H1 (cell line): ENCODE data around the gene OR2T11. TPM values are rescaled to one million over a fixed set of nuclear protein-coding genes. Genes with fewer than 3 reads are reported as not detected.
"Not testable (repeated sequence)": the region's sequence is repeated elsewhere in the genome, so short reads cannot be mapped to it uniquely, and the experiment has no call there.

Source experiments
- CTCF ChIA-PET: fragments of 300-600 bp; sonication (Branson Sonifier 250); formaldehyde crosslinking; loops from one replicate; lab custom pipeline; 2021; ENCODE audit not compliant: partially characterized antibody; lab: Charles Lee
- POLR2A ChIA-PET: fragments of 300-600 bp; sonication (Branson Sonifier 250); formaldehyde crosslinking; loops from one replicate; lab custom pipeline; 2021; ENCODE audit warnings: inconsistent platforms; ENCODE audit not compliant: partially characterized antibody; lab: Charles Lee
- DNase-seq, 2 experiments: peaks; one replicate each; pipeline versions ENCODE4 v3.0.0 to v3.0.0-alpha.2; 2010 to 2022; ENCODE audit warnings: low spot score in 2 of 2, low read depth in 1 of 2, mixed read lengths in 1 of 2
- FAIRE-seq: peaks from 2 replicates; lab custom pipeline; 2011; peaks lifted over from hg19 to GRCh38; lab: Jason Lieb, UNC
- H2AFZ ChIP-seq: 2 replicates; pipeline ENCODE4 v1.8.1; 2012; ENCODE audit warnings: low read length, inconsistent platforms
- H2AK5ac ChIP-seq: 2 replicates; pipeline ENCODE4 v1.6.1; 2013; ENCODE audit warnings: low read depth, low read length
- H2BK120ac ChIP-seq: replicated peaks from 2 replicates; pipeline ENCODE3; 2013; ENCODE audit warnings: low read depth, low read length, inconsistent platforms
- H2BK12ac ChIP-seq: 2 replicates; pipeline ENCODE4 v1.6.1; 2013; ENCODE audit warnings: low read depth, low read length
- H2BK15ac ChIP-seq: 2 replicates; pipeline ENCODE4 v1.6.1; 2013; ENCODE audit warnings: low read length
- H2BK20ac ChIP-seq: 2 replicates; pipeline ENCODE4 v1.6.1; 2013; ENCODE audit warnings: low read length
- H2BK5ac ChIP-seq: 2 replicates; pipeline ENCODE4 v1.6.1; 2013; ENCODE audit warnings: low read depth, low read length
- H3K14ac ChIP-seq: 2 replicates; pipeline ENCODE4 v1.6.1; 2013; ENCODE audit warnings: inconsistent platforms; ENCODE audit not compliant: insufficient read length
- H3K18ac ChIP-seq: 2 replicates; pipeline ENCODE4 v1.6.1; 2013; ENCODE audit warnings: low read length; ENCODE audit errors: extremely low read depth
- H3K23ac ChIP-seq: 2 replicates; pipeline ENCODE4 v1.6.1; 2013; ENCODE audit warnings: inconsistent platforms; ENCODE audit not compliant: insufficient read length
- H3K23me2 ChIP-seq: 2 replicates; pipeline ENCODE4 v1.6.1; 2013; ENCODE audit warnings: low read depth, low read length
- H3K27ac ChIP-seq: 2 replicates; pipeline ENCODE4 v1.6.1; 2011; ENCODE audit warnings: low read depth, low read length, inconsistent platforms
- H3K27me3 ChIP-seq, 4 experiments: replicated peaks in 1 of 4; 1 replicate in 1 of 4; 2 replicates in 3 of 4; pipeline versions ENCODE4 v1.6.1 to v1.8.1; 2011 to 2013; ENCODE audit warnings: low read length in 3 of 4, mild to moderate bottlenecking in 3 of 4, inconsistent platforms in 2 of 4, mixed read lengths in 2 of 4, moderate library complexity in 1 of 4; ENCODE audit not compliant: control insufficient read depth in 3 of 4, insufficient read depth in 3 of 4; ENCODE audit errors: extremely low read depth in 1 of 4
- H3K36me3 ChIP-seq, 4 experiments: 2 replicates each; pipeline versions ENCODE4 v1.6.1 to v1.8.1; 2011 to 2013; ENCODE audit warnings: mild to moderate bottlenecking in 4 of 4, low read length in 3 of 4, moderate library complexity in 2 of 4, control low read depth in 1 of 4, inconsistent platforms in 1 of 4; ENCODE audit not compliant: insufficient read depth in 4 of 4, control insufficient read depth in 2 of 4
- H3K4ac ChIP-seq: replicated peaks from 2 replicates; pipeline ENCODE3; 2013; ENCODE audit warnings: low read length, low read depth, mixed read lengths, inconsistent platforms; ENCODE audit not compliant: insufficient read length
- H3K4me1 ChIP-seq, 4 experiments: replicated peaks in 1 of 4; 1 replicate in 1 of 4; 2 replicates in 3 of 4; pipeline versions ENCODE4 v1.6.1 to v1.8.1; 2011 to 2013; ENCODE audit warnings: low read length in 3 of 4, inconsistent platforms in 2 of 4, mixed read lengths in 1 of 4; ENCODE audit not compliant: insufficient read depth in 4 of 4, control insufficient read depth in 3 of 4
- H3K4me2 ChIP-seq, 2 experiments: 2 replicates each; pipeline versions ENCODE4 v1.6.1 to v1.8.1; 2011 to 2013; ENCODE audit warnings: low read depth in 2 of 2, low read length in 2 of 2, control low read depth in 1 of 2, inconsistent platforms in 1 of 2, mild to moderate bottlenecking in 1 of 2; ENCODE audit not compliant: insufficient read depth in 1 of 2
- H3K4me3 ChIP-seq, 4 experiments: fragments of 200-600, 300-600 bp in 1 of 4; sonication (generic), shearing (Covaris generic), sonication (Bioruptor Twin) in 1 of 4; 2 replicates each; pipeline versions ENCODE4 v1.5.1 to v1.8.1; 2011 to 2016; ENCODE audit warnings: low read length in 4 of 4, low read depth in 3 of 4, control low read depth in 2 of 4, inconsistent platforms in 2 of 4, mild to moderate bottlenecking in 2 of 4, mixed read lengths in 1 of 4, moderate library complexity in 1 of 4; ENCODE audit not compliant: insufficient read depth in 2 of 4; ENCODE audit errors: extremely low read depth in 1 of 4
- H3K56ac ChIP-seq: replicated peaks from 2 replicates; pipeline ENCODE3; 2013; ENCODE audit warnings: low read depth, mild to moderate bottlenecking, mixed read lengths, low read length, inconsistent platforms; ENCODE audit not compliant: insufficient read length
- H3K79me1 ChIP-seq: 2 replicates; pipeline ENCODE4 v1.6.1; 2013; ENCODE audit warnings: low read depth, low read length, control low read depth
- H3K79me2 ChIP-seq, 2 experiments: 2 replicates each; pipeline versions ENCODE4 v1.6.1 to v1.8.1; 2012 to 2013; ENCODE audit warnings: low read length in 2 of 2, mild to moderate bottlenecking in 2 of 2, inconsistent platforms in 1 of 2; ENCODE audit not compliant: insufficient read depth in 2 of 2, control insufficient read depth in 1 of 2
- H3K9ac ChIP-seq, 4 experiments: replicated peaks in 1 of 4; 1 replicate in 1 of 4; 2 replicates in 3 of 4; pipeline versions ENCODE4 v1.6.1 to v1.8.1; 2011 to 2013; ENCODE audit warnings: low read depth in 3 of 4, low read length in 3 of 4, control low read depth in 2 of 4, mild to moderate bottlenecking in 2 of 4, moderate library complexity in 2 of 4, inconsistent platforms in 1 of 4; ENCODE audit errors: extremely low read depth in 1 of 4
- H3K9me3 ChIP-seq, 2 experiments: 2 replicates each; pipeline versions ENCODE4 v1.6.1 to v1.8.1; 2012 to 2013; ENCODE audit warnings: mild to moderate bottlenecking in 2 of 2, moderate library complexity in 2 of 2, control low read depth in 1 of 2, inconsistent platforms in 1 of 2, low read depth in 1 of 2, low read length in 1 of 2, mixed read lengths in 1 of 2; ENCODE audit not compliant: insufficient read depth in 2 of 2
- H4K20me1 ChIP-seq, 2 experiments: replicated peaks in 1 of 2; 2 replicates each; pipeline versions ENCODE3 to v1.8.1; 2011 to 2013; ENCODE audit warnings: inconsistent platforms in 2 of 2, low read length in 2 of 2, mild to moderate bottlenecking in 1 of 2; ENCODE audit not compliant: insufficient read depth in 2 of 2, control insufficient read depth in 1 of 2
- H4K5ac ChIP-seq: 2 replicates; pipeline ENCODE4 v1.6.1; 2013; ENCODE audit warnings: low read length, low read depth, mixed read lengths, inconsistent platforms; ENCODE audit not compliant: insufficient read length
- H4K8ac ChIP-seq: 2 replicates; pipeline ENCODE4 v1.8.0; 2013; ENCODE audit warnings: mild to moderate bottlenecking, moderate library complexity, low read length, inconsistent platforms; ENCODE audit not compliant: insufficient read depth; ENCODE audit errors: extremely low read depth
- H4K91ac ChIP-seq: replicated peaks from 2 replicates; pipeline ENCODE3; 2013; ENCODE audit warnings: low read length, mixed read lengths, inconsistent platforms; ENCODE audit not compliant: insufficient read length
- WGBS, 2 experiments: shearing (Covaris generic) in 1 of 2; methylation state at CpG; one replicate each; pipeline versions ENCODE4 v1.1.6 to v1.1.7; 2013 to 2015; ENCODE audit warnings: low lambda C conversion rate in 2 of 2, mixed read lengths in 2 of 2, inconsistent platforms in 1 of 2, low coverage in 1 of 2, missing lambda C conversion rate in 1 of 2; ENCODE audit not compliant: insufficient replicate concordance in 2 of 2, insufficient coverage in 1 of 2, insufficient read length in 1 of 2; ENCODE audit errors: extremely low coverage in 1 of 2, missing lambda C conversion rate in 1 of 2; 5-methylcytosine and 5-hydroxymethylcytosine counted together
- polyA plus RNA-seq, 7 experiments: library from polyadenylated mRNA; depleted of rRNA in 3 of 7; stranded (reverse) in 5 of 7; unstranded in 2 of 7; fragments of >200 nt in 5 of 7; fragments of 200-250 nt in 2 of 7; gene quantifications; 1 replicate in 5 of 7; 2 replicates in 1 of 7; 4 replicates in 1 of 7; pipeline versions ENCODE4 v1.2.1 to v1.2.3, GENCODE V29; 2011 to 2013; ENCODE audit warnings: missing spikeins in 2 of 7, mixed read lengths in 2 of 7
- total RNA-seq: library from RNA; stranded (reverse); fragmentation: NEBNext Ultra II Directional; extraction: Animal tissue kit (Norgen Biotek cat#: 25700); gene quantifications from 2 replicates; pipeline ENCODE4 v1.2.1, GENCODE V29; 2021

OR2T11 gene
- total and polyA plus RNA-seq, 2 of the 8 experiments (the other 6 are each of a cell fraction or from before 2014, with no cell fraction given): not detected

DNA sequence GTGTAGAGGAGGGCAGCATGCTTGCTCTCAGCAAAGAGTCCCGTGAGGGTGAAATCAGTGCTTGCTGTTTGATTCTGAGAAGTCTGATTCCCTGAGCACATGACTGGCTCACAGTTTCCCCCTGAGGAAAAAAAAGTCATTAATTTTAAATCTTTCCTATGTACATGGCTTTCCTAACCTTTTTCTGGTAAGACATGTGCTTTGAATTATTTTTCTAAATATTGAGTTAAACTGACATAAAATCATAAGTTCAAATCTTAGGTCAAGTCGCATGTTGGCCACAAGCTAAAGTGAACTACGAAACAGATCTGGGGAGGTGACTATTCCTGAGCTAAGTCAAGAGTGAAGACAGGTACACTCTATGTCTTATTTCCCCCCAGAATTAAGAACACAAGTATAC, 60.2 kb downstream of the OR2T11 start, which contains the start of gene OR2T34:
TSS of gene OR2T34 (minus strand) at position 101 of the 400 bp plus-strand sequence. CDS start at position 101, 0 bp downstream.
- H3K4me1 ChIP-seq, H4K5ac ChIP-seq, H3K9ac ChIP-seq, H3K23me2 ChIP-seq, H3K23ac ChIP-seq, H3K4ac ChIP-seq, H3K79me1 ChIP-seq, H3K27me3 ChIP-seq, H3K79me2 ChIP-seq, H3K56ac ChIP-seq, H2BK12ac ChIP-seq, DNase-seq, H2BK20ac ChIP-seq, CTCF ChIA-PET, H3K4me3 ChIP-seq, POLR2A ChIA-PET, H4K20me1 ChIP-seq, H3K36me3 ChIP-seq, H2AK5ac ChIP-seq, H2BK120ac ChIP-seq, H2AFZ ChIP-seq, H4K91ac ChIP-seq, H3K4me2 ChIP-seq, H3K14ac ChIP-seq, H4K8ac ChIP-seq, H3K18ac ChIP-seq, H3K27ac ChIP-seq, H2BK5ac ChIP-seq, H2BK15ac ChIP-seq: not testable (repeated sequence)
- peak; percentile 55 for FAIRE-seq
- H3K9me3 ChIP-seq: peaks cover 12 to 23% of the 10 kb centered on the region in 2 experiments; a peak in 3 of 4 replicates
- 93% methylated on average over 3 of the region's 3 CpGs; no CpG with 5 or more reads in 1 of the 2 experiments for WGBS, 2 experiments

DNA sequence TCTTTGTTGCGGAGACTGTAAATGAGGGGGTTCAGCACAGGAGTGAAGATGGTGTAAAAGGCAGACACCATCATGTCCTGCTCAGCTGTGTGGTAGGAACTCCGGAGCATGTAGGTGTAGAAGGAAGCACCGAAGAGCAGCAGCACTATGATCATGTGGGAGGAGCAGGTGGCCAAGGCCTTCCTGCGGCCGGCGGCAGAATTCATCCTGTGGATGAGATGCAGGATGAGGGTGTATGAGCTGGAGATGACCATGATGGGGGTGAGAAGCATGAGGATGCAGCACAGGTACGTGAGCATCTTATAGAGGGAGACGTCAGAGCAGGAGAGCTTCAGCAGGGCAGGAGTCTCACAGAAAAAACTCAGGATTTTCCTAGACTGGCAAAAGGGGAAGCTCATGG, 61.0 kb downstream of the OR2T11 start:
- H3K27ac ChIP-seq, H3K4me1 ChIP-seq, H3K4me2 ChIP-seq, H3K18ac ChIP-seq, FAIRE-seq, H3K27me3 ChIP-seq, H2BK20ac ChIP-seq, H3K9ac ChIP-seq, H3K36me3 ChIP-seq, H2BK12ac ChIP-seq, H3K4ac ChIP-seq, H4K91ac ChIP-seq, H2AK5ac ChIP-seq, H3K56ac ChIP-seq, H2BK120ac ChIP-seq, H3K79me1 ChIP-seq, POLR2A ChIA-PET, H3K23ac ChIP-seq, H3K4me3 ChIP-seq, H2AFZ ChIP-seq, H2BK15ac ChIP-seq, H3K23me2 ChIP-seq, CTCF ChIA-PET, H2BK5ac ChIP-seq, H4K20me1 ChIP-seq, H3K79me2 ChIP-seq, DNase-seq, H3K14ac ChIP-seq, H4K8ac ChIP-seq, H4K5ac ChIP-seq: not testable (repeated sequence)
- 89% methylated on average over 5 of the region's 8 CpGs; no CpG with 5 or more reads in 1 of the 2 experiments for WGBS, 2 experiments
- H3K9me3 ChIP-seq: peaks cover 12 to 20% of the 10 kb centered on the region in 2 experiments; a peak in 3 of 4 replicates
